AML-193 (cell line): ENCODE results near the gene GALNT17.

Experiments
- DNase-seq, 2 experiments: peaks; one replicate each; lab custom pipeline; 2025; lab: John Stamatoyannopoulos, UW

Gene GALNT17

GRCh38 chr7:71750290-71750689, 618.3 kb downstream of the GALNT17 start:
- no peak for DNase-seq

- peak in 1 of 2 experiments; percentile 0 for DNase-seq
Observed at GRCh38 chr7:71752171-71752935, 620.4 kb downstream of the GALNT17 start.

- DNase-seq, result no peak
Observed at GRCh38 chr7:71753236-71753635, 621.3 kb downstream of the GALNT17 start.

- no peak for DNase-seq
Observed at GRCh38 chr7:71753956-71754664, 622.2 kb downstream of the GALNT17 start.

- DNase-seq, result no peak
Observed at GRCh38 chr7:71754828-71755227, 622.9 kb downstream of the GALNT17 start.

- DNase-seq, result no peak
Observed at GRCh38 chr7:71761336-71761735, 629.4 kb downstream of the GALNT17 start.
